Forelimb muscle (tissue), 1 donor: ENCODE measurements around the gene CCDC134. TPM values are rescaled to one million over a fixed set of nuclear protein-coding genes. Genes with fewer than 3 reads are reported as not detected.

Experiments used
- DNase-seq: peaks from one replicate; pipeline ENCODE4 v3.0.0-alpha.2; 2013; ENCODE audit warnings: low read depth
- polyA plus RNA-seq: library from polyadenylated mRNA; unstranded; fragments of 120-200 nt; gene quantifications from one replicate; pipeline ENCODE4 v1.2.1, GENCODE V29; 2013; ENCODE audit not compliant: insufficient read length

CCDC134 gene
- 9.4 TPM for polyA plus RNA-seq

DNA sequence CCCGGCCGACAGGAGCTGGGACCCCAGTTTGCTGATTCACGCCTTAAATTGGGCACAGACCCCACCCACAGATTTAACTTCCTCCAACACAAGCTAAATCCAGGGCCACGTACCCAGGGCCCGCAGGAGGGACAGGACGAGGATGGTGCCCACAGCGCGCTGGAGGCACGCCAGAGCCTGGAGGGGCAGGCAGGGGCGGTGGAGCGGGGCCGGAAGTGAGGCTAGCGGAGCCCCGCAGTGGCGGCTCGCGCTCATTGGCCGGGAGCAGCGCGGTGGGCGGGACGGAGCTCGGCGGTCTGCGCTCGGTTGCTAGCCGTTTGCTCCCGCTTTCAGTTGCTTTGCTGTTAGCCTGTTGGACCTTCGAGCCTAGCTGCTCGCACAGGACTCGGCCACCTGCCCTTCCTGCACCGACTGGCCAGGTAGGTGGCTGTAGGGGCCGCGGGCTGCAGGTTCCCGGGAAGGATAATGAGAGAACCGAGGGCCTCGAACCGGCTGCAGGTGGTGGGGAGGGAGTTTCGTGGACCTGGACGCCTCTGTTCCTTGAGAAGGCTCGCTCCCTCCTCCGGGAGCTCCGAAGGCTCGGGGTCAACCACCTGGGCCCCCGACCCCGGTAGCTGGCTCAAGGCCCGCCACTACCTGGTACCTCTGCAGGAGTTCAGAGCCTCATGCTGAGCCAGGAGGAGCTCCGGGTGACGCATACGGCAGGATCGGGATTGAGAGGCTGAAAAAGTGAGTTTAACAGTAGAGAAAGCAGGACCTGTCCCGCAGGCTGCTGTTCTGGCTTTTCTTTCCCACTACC, at the start of gene CCDC134:
CCDC134 (plus strand) TSS at position 332 of the 799 bp plus-strand sequence. CDS start 8,212 bp downstream, outside the sequence.
- peak; percentile 60 for DNase-seq

DNA sequence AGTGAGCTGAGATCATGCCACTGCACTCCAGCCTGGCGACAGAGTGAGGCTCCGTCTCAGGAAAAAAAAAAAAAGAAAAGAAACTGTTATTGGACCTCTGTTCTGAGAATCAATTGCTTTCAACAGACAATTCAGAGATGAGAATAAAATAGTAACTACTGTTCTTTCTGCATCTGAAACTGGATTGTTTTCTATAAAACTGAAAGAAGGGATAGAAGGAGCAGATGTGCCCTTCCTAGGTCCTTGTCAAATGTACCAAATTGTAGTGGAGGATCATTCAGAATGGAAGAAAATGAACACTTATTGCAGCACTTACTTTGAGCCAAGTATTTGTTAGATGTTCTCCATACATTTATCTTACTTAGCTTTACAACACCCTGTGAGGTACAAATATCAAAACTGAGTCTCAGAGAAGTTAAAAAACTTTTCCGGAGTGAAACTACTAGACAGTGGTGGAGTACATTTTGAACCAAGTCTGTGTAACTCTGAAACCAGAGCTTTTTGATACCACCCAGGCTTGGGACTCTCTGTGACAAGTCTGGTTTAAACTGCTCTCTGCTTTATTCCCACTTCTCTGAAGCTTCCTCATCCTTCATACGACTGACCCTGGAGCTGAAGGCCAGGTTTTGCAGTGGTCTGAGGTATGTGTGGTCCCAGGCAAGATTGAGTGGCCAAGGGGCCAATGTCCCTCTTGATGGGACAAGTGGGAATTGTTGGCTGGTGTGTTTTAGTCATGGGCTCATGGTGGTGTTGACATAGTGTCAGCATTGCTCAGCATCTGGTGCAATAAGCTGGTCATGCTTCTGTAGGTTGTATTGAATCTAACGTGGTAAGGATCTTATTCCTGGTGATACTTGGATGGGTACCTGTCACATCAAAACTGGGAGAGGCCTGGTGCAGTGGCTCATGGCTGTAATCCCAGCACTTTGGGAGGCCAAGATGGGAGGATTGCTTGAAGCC, 48.2 kb upstream of the CCDC134 start:
- DNase-seq = no peak

DNA sequence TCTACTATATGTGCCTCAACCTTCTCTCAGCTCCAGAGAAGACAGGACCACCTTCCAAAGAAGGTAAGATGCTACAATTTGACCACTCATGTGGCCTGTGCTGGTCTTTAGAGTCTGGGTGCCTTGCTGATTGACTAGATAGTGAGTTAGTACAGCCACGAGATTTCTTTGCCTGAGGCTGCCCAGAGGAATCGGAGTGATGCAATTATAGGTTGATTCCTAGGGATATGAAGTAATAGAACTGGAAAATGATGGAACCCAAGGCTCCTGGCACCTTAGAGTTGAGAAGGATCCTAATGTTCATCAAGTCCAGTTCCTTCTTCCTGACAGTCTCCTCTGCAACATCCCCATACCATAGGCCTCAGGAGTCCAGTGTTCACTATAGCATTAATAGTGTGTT, 46.5 kb upstream of the CCDC134 start:
- no peak for DNase-seq

DNA sequence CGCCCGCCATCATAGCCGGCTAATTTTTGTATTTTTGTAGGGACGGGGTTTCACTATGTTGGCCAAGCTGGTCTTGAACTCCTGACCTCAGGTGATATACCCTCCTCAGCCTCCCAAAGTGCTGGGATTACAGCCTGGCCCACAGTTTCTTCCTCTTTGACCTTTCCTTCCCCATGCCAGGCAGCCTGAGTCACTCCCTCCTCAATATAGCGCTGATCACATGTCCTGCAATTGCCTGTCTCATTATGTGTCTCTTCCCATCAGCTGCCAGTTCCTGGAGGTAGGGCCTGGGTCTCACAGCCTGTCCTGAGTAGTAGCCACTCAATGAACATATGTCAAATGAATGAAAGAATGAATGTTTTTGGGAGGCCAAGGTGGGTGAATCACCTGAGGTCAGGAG, 43.0 kb upstream of the CCDC134 start:
- no peak for DNase-seq

DNA sequence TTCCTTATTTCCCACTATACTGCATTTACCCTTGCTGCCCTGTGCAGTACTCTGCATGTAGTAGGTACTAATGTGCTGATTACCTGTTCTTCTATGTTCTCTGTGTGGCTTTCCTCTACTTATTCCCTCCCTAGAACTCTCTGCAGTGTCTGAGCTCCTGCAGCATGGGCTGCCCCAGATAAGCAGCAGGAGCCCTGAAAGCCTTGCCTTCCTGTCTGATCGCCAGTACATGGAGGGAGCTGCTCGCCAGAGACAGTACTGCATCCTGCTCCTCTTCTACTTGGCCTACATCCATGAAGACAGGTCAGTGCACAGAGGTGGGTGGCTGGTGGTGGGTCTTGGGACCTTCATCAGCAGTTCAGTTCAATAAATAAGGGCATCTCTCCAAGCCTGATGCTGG, 42.2 kb upstream of the CCDC134 start:
- no peak for DNase-seq

DNA sequence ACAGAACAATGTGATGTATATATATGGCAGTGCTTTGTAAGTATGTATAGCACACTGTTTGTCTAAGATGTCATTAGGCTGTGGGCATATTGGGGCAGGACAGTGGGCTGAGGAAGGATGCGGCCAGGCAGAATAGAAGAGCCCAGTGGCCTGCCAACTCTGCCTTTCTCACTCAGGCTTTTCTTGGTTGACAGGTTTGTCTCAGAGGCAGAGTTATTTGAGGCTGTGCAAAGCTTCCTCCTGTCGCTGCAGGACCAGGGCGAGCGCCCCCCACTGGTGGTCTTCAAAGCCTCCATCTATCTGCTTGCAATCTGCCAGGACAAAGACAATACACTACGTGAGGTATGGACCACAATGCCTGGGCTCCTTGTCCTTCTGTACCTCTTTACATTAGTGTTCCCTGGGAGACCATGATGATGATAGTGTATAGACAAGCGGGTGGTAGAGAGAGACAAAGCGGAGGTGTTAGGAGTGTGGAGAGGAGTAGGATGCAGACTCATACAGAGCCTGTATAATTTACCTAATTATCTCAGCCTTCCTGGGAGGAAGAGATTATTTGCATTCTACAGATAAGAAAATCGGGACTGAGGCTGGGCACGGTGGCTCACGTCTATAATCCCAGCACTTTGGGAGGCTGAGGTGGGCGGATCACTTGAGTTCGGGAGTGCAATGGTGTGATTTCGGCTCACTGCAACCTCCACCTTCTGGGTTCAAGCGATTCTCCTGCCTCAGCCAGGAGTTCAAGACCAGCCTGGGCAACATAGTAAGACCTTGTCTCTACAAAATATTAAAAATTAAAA, 37.3 kb upstream of the CCDC134 start:
- no peak for DNase-seq

DNA sequence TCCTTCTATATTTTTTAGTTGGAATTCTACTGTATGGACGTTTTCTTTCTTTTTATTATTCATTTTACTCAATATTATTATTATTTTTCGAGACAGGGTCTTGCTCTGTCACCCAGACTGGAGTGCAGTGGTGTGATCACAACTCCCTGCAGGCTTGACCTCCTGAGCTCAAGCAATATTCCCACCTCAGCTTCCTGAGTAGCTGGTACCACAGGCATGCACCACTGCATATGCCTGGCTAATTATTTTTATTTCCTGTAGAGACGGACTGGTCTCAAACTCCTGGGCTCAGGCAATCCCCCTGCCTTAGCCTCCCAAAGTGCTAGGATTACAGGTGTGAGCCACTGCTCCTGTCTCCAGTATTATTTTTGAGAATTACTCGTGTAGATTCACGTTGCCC, 34.0 kb upstream of the CCDC134 start:
- DNase-seq = no peak

DNA sequence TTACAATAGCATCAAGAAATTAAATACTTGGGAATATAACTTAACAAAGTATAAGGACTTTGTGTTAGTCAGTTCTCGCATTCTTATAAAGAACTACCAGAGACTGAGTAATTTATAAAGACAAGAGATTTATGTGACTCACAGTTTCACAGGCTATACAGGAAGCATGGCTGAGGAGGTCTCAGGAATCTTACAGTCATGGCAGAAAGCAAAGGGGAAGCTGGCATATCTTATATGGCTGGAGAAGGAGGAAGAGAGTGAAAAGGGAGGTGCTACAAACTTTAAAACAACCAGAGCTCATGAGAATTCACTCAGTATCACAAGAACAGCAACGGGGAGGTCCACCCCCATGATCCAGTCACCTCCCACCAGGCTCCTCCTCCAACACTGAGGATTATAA, 32.0 kb upstream of the CCDC134 start:
- no peak for DNase-seq

DNA sequence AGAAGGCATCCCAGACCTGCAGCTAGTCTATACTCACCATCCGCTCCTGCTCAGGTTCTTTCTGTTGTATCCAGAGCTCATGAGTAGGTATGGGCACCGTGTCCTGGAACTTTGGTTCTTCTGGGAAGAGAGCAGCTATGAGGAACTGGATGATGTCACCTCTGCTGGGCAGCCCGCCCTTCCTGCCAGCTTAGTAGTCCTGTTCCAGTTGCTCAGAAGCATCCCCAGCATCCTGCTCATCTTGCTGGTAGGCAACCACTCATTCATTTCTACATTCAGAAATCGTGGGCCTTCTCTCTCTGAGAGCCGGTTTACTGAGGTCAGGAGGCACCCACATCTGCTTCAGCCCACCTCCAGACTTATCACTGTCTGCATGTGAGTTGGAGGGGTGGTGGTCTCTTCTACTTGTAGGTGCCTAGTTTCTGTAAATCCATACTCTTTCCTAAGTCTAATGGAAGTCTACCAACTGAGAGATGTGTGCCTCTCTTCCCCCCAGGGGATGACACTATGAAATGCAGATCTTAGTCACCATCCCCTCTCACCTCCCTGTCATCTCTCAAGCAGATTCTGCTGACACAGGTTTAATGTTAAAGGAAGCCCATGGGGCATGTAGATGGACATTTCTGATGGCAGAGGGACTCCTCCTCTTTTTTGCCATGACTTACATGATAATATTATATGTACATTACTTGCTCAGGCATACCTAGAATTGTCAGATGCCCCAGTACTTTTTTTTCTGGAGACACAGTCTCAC, 29.6 kb upstream of the CCDC134 start:
- DNase-seq = no peak

DNA sequence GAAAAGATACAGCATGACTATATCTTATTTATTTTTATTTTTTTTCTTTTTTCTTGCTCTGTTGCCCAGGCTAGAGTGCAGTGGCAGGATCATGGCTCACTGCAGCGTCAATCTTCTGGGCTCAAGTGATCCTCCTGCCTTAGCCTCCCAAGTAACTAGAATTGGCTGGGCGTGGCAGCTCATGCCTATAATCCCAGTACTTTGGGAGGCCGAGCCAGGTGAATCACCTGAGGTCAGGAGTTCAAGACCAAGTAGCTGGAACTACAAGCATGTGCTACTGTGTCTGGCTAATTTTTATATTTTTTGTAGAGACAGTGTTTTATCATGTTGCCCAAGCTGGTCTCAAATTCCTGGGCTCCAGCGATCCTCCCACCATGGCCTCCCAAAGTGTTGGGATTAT, 28.3 kb upstream of the CCDC134 start:
- no peak for DNase-seq

DNA sequence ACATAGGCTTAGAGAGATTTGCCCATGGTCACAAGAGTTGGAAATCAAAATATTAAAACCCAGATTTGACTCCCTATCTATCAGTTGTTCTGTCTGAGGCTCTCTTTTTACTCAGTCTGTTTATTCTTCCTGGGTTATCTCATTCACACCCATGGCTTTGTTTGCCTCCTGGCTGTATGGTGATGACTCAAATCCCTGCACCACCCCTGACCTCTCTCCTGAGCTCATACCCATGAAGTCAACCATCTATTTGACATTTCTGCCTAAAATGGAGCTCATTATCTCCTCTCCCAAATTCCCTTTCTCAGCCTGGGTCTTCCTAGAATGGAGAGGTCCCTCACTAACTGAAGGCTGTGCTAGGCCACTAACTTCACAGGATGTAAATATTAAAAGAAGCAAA, 27.8 kb upstream of the CCDC134 start:
- no peak for DNase-seq

DNA sequence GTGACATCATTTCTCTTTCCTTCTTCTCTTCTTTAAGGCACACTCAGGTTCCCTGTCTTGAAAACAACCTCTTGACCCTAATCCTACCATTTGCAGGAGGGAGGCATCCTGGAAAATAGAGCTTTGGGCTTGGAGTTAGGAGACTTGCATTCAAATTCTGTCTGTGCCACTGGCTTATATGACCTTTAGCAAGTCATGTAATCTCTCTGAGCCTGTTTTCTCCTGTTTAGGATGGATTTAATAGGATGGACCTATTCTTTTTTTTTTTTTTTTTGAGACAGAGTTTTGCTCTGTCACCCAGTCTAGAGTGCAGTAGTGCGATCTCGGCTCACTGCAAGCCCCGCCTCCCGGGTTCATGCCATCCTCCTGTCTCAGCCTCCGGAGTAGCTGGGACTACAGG, 25.1 kb upstream of the CCDC134 start:
- no peak for DNase-seq

DNA sequence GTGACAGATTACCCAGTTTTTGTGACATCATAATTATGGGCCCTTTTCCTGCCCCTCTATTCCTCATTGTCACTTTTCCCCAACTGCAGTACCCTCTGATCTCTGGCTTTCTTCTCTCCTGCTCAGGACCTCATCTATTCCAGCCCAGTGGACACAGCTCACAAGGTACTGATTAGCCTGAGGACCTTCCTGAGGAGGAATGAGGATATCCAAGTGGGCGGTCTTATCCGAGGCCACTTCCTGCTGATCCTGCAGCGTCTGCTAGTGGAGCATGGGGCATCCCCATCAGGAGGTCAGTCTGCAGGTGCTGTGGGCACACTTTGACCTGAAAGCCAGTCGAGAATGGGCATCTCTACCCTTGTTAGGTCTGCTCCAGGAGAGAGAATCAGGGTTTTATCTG, 24.5 kb upstream of the CCDC134 start:
- no peak for DNase-seq

DNA sequence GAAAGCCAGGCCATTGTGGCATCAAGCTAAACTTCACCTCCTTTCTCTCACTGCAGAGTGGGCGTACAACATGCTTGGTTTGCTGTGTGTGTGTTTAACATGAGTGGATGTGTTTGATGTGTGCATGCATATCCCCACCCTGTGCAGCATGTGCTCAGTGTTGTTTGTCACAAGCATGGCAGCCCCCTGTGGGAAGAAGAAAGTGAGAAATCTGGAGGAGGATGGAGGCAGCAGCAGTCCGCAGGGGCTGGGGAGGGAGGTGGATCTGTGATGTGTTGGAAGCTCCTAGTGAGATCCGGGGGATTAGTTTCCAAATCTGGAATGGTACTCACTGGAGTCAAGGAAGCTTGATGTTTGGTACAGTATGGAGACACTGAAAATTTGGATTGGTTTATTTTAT, 24.1 kb upstream of the CCDC134 start:
- no peak for DNase-seq

DNA sequence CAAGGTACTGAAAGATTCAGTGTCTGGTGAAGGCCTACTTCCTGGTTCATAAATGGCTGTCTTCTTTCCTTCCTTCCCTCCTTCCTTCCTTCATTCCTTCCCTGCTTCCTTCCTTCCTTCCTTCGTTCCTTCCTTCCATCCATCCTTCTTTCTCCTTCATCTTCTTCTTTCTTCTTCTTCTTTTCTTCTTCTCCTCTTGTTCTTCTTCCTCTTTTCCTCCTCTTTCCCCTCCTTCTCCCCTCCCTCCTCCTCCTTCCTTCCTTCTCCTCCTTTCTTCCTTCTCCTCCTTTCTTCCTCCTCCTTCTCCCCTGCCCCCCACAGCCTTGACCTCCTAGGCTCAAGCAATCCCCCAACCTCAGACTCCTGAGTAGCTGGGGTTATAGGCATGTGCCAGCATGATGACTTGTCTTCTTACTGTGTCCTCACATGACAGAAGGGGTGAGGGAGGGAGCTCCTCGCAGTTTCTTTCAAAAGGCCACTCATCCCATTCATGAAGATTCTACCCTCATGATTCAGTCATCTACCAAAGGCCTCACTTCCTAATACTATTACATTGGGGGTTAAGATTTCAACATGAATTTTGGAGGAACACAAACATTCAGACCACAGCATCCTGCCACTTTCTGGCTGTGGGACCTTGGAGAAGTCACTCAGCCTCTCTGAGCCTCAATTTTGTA, 22.6 kb upstream of the CCDC134 start:
- DNase-seq = no peak

DNA sequence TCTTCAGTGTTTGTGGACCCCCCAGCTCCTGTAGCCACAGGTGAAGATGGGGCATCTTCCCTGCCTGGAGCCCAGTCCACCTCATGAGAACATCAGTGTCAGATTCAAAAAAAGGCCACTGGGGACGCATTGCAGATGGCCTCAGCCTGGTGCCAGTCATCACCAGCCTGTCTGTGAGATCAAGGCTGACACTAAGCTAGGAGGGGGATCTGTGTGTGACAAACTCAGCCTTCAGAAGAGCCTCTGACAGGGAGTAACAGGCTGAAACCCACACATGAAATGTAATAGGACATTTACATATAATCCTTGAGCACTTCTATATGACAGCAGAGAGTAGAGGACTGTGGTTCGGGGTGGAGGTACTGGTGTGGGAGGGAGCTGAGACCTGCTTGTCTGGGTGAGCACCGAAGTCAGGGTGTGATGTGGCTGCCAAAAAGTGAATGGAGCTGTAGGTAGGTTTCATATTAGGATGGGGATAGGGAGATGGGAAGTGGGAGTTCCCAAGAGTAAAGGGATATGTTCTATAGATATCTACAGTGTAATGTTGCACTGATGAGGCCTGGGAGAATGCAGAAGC, 20.5 kb upstream of the CCDC134 start:
- DNase-seq = no peak

DNA sequence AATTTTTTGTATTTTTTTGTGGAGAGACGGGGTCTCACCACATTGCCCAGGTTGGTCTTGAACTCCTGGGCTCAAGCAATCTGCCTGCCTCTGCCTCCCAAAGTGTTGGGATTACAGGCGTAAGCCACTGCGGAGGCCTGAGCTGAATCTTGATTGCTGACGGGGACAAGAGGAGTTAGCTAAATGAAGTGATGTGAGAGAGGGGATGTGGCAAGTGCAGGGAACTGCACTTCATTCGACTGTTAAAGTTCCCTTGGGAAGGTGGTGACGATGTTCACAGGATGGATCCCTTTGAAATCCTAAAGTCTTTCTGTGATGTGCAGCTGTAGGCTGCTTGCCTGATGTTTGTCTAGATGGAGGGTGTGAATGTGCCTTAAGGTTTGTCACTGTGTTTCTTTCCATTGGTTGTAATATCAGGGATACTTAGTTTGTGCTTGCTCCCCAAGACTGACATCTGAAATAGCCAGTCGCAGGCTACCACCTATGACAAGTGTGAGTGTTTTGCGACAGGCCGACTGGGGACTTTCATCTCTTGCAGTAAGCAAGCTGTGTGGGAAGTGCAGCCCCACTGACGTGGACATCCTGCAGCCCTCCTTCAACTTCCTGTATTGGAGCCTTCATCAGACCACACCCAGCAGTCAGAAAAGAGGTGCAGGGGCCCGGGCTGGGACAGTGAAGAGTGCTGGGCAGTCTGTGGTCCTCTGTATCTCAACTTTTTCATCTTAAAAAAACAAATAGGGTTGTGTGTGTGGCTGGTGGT, 19.6 kb upstream of the CCDC134 start:
- DNase-seq = no peak

DNA sequence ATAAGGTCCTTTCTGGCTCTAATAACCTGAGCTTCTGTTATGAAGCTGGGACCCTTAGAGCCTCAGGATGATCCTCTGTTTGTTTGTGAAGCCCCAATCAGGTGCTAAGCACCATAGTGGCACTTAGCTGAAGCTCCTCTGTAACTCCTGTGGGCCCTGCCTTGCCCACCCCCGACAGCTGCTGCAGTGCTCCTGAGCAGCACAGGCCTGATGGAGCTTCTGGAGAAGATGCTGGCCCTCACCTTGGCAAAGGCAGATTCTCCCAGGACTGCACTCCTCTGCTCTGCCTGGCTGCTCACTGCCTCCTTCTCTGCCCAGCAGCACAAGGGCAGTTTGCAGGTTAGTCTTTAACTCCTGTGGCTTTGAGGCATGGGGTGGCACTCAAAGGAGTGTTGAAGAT, 19.0 kb upstream of the CCDC134 start:
- DNase-seq = no peak

DNA sequence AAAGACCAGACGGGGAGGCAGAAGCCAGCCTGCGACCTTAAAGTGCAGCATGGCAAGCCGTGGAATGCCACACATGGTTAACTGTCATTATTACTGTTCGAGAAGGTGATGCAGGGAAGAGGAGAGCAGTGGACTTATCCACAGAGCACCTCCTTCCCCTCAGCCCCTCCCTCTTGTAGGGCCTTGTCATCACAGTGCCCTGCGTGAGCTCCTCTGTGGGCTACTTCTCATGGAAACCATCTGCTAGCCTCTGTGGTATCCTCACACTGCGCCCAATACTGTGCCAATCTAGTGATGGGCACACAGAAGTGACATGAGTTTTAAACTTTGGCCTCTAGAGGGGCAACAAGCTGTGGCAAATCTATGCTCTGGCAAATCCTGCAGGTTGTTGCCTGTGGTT, 18.2 kb upstream of the CCDC134 start:
- DNase-seq = no peak

DNA sequence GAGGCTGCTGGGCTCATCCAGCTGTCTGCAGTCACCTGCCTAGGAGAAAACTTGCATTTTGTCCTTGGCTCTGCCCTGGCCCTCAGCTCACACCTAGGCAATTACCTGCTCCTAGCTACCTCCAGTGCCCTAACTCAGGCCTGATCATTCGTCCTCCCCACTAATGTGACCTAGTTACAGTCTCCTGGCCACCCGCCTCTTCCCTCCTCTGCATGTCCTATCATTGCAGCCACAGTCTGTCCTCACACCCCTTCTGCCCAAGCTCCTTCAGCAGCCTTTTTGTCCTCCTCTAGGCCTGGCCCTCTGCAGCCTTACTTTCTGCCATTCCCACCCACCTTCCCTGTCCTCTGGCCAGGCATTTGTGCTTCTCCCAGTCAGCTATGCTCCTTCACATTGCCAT, 17.7 kb upstream of the CCDC134 start:
- no peak for DNase-seq
